Measurements from ENCODE around the gene EIF4E2. TPM values are rescaled to one million over a fixed set of nuclear protein-coding genes. Genes with fewer than 3 reads are reported as not detected.

EIF4E2 gene
- total RNA-seq, 2 donors from 2014 or later, result 99.5 to 109 TPM

- no peaks in the 10 kb centered on the region for H3K4me1 ChIP-seq
- no peak for DNase-seq
- intact Hi-C loops (cut with DNase I), result no loop called here
- H3K27ac ChIP-seq, result no peak overlapping the region
- no peak for TF ChIP-seq CTCF (IDR thresholded peaks at IDR 0.05)
- H3K4me3 ChIP-seq, result no peak overlapping the region
- no peaks in the 10 kb centered on the region for H3K9me3 ChIP-seq
- H3K36me3 ChIP-seq, result no peaks in the 10 kb centered on the region
- no peak overlapping the region for H3K9ac ChIP-seq (ENCODE audit: low read depth in 2 of 2, low read length in 2 of 2)
- peaks cover 26% of the 10 kb centered on the region for H3K27me3 ChIP-seq
Observed at GRCh38 chr2:232518844-232519243, 31.6 kb upstream of the EIF4E2 start.

GRCh38 chr2:232519581-232520438, 30.7 kb upstream of the EIF4E2 start, which contains the start of gene PRSS56:
TSS of gene PRSS56 (plus strand) at chr2:232520388. CDS start at chr2:232520599, 211 bp downstream.
- Histone ChIP-seq H3K9me3 (no peaks in the 10 kb centered on the region), H3K4me1 (peaks cover 3% of the 10 kb centered on the region), H3K9ac (ENCODE audit: low read depth in 2 of 2, low read length in 2 of 2) (no peak within 1 kb of the TSS), H3K36me3 (no peaks in the 10 kb centered on the region), H3K4me3 (no peak within 1 kb of the TSS), H3K27me3 (peaks cover 35% of the 10 kb centered on the region), H3K27ac (no peak within 1 kb of the TSS)
- intact Hi-C loops (cut with DNase I), result loop anchor here (2.0 kb wide), 1 partner anchor 73 kb away; no protein-coding TSS in a partner anchor
- TF ChIP-seq CTCF (IDR thresholded peaks at IDR 0.05), result no peak
- DNase-seq, result no peak

GRCh38 chr2:232520489-232520888, 30.0 kb upstream of the EIF4E2 start:
- H3K9me3 ChIP-seq, result no peaks in the 10 kb centered on the region
- H3K4me1 ChIP-seq, result peaks cover 3% of the 10 kb centered on the region
- TF ChIP-seq CTCF (IDR thresholded peaks at IDR 0.05), result no peak
- no peak overlapping the region for H3K27ac ChIP-seq
- H3K9ac ChIP-seq (ENCODE audit: low read depth in 2 of 2, low read length in 2 of 2), result no peak overlapping the region
- H3K4me3 ChIP-seq, result no peak overlapping the region
- H3K36me3 ChIP-seq, result no peaks in the 10 kb centered on the region
- no peak for DNase-seq
- peaks cover 40% of the 10 kb centered on the region for H3K27me3 ChIP-seq
- intact Hi-C loops (cut with DNase I), result loop anchor here (2.0 kb wide), 1 partner anchor 74 kb away; no protein-coding TSS in a partner anchor

- H3K27me3 ChIP-seq, result peaks cover 40% of the 10 kb centered on the region
- H3K36me3 ChIP-seq, result no peaks in the 10 kb centered on the region
- intact Hi-C loops (cut with DNase I), result loop anchor here (2.0 kb wide), 1 partner anchor 74 kb away; no protein-coding TSS in a partner anchor
- no peak overlapping the region for H3K9ac ChIP-seq (ENCODE audit: low read depth in 2 of 2, low read length in 2 of 2)
- H3K4me1 ChIP-seq, result peaks cover 3% of the 10 kb centered on the region
- no peak overlapping the region for H3K27ac ChIP-seq
- H3K4me3 ChIP-seq, result no peak overlapping the region
- no peak for DNase-seq
- H3K9me3 ChIP-seq, result no peaks in the 10 kb centered on the region
- TF ChIP-seq CTCF (IDR thresholded peaks at IDR 0.05), result no peak
Observed at GRCh38 chr2:232521098-232521497, 29.4 kb upstream of the EIF4E2 start.

GRCh38 chr2:232521959-232522622, 28.4 kb upstream of the EIF4E2 start:
- no peak overlapping the region for H3K4me3 ChIP-seq
- H3K9ac ChIP-seq (ENCODE audit: low read depth in 2 of 2, low read length in 2 of 2), result no peak overlapping the region
- intact Hi-C loops (cut with DNase I), result loop anchor here (2.0 kb wide), 1 partner anchor 75 kb away; no protein-coding TSS in a partner anchor
- H3K36me3 ChIP-seq, result no peaks in the 10 kb centered on the region
- peak; percentile 57 for DNase-seq
- TF ChIP-seq CTCF (IDR thresholded peaks at IDR 0.05), result peak; percentile 84
- H3K27me3 ChIP-seq, result peaks cover 40% of the 10 kb centered on the region
- H3K27ac ChIP-seq, result no peak overlapping the region
- peaks cover 3% of the 10 kb centered on the region for H3K4me1 ChIP-seq
- no peaks in the 10 kb centered on the region for H3K9me3 ChIP-seq

Measured in colonic mucosa (tissue), 4 donors.